Fibroblast of lung (primary cell): Measurements from ENCODE around the gene FAM13C. TPM values are rescaled to one million over a fixed set of nuclear protein-coding genes. Genes with fewer than 3 reads are reported as not detected.

Experiments
- DNase-seq, 2 donors: peaks; one replicate each; pipeline versions ENCODE4 v3.0.0 to v3.0.0-alpha.2; 2010; ENCODE audit warnings: low read depth in 2 of 2
- H2AFZ ChIP-seq: 2 replicates; pipeline ENCODE4 v1.5.1; 2012; ENCODE audit warnings: low read length, control low read depth, inconsistent platforms
- H3K27ac ChIP-seq: 2 replicates; pipeline ENCODE4 v1.5.1; 2011; ENCODE audit warnings: low read length, control low read depth; ENCODE audit not compliant: insufficient read depth
- H3K27me3 ChIP-seq: 2 replicates; pipeline ENCODE4 v1.5.1; 2011; ENCODE audit warnings: mild to moderate bottlenecking, low read length; ENCODE audit not compliant: control insufficient read depth, insufficient read depth
- H3K36me3 ChIP-seq: 2 replicates; pipeline ENCODE4 v1.5.1; 2011; ENCODE audit warnings: low read length; ENCODE audit not compliant: control insufficient read depth, insufficient read depth
- H3K4me1 ChIP-seq: 2 replicates; pipeline ENCODE4 v1.5.1; 2011; ENCODE audit warnings: low read length; ENCODE audit not compliant: control insufficient read depth, insufficient read depth; ENCODE audit errors: extremely low read depth
- H3K4me2 ChIP-seq: 2 replicates; pipeline ENCODE4 v1.5.1; 2011; ENCODE audit warnings: low read length, control low read depth; ENCODE audit not compliant: insufficient read depth; ENCODE audit errors: extremely low read depth
- H3K4me3 ChIP-seq, 4 experiments: fragments of 200-600 bp in 1 of 4; sonication (generic) in 1 of 4; replicated peaks in 1 of 4; 2 replicates each; pipeline ENCODE4 v1.5.1; 2011 to 2016; ENCODE audit warnings: low read length in 4 of 4, low read depth in 3 of 4, mild to moderate bottlenecking in 3 of 4, control low read depth in 2 of 4, inconsistent platforms in 1 of 4, mixed read lengths in 1 of 4; ENCODE audit not compliant: insufficient read depth in 1 of 4; ENCODE audit errors: control extremely low read depth in 1 of 4
- H3K79me2 ChIP-seq: 2 replicates; pipeline ENCODE4 v1.5.1; 2012; ENCODE audit warnings: mild to moderate bottlenecking, low read length, inconsistent platforms; ENCODE audit not compliant: control insufficient read depth, insufficient read depth
- H3K9ac ChIP-seq: 2 replicates; pipeline ENCODE4 v1.5.1; 2011; ENCODE audit warnings: mild to moderate bottlenecking, low read length, control low read depth; ENCODE audit not compliant: insufficient read depth
- H3K9me3 ChIP-seq: 2 replicates; pipeline ENCODE4 v1.5.1; 2012; ENCODE audit warnings: low read depth, low read length; ENCODE audit not compliant: control insufficient read depth, insufficient read depth
- H4K20me1 ChIP-seq: 2 replicates; pipeline ENCODE4 v1.5.1; 2011; ENCODE audit warnings: low read length; ENCODE audit not compliant: control insufficient read depth, insufficient read depth; ENCODE audit errors: extremely low read depth
- EZH2 ChIP-seq: IDR thresholded peaks from 2 replicates; pipeline ENCODE4 v1.5.1; 2012; ENCODE audit warnings: low read length, control low read depth, mild to moderate bottlenecking; ENCODE audit errors: missing control alignments
- polyA plus RNA-seq, 2 donors: library from polyadenylated mRNA; depleted of rRNA in 1 of 2; stranded (reverse) in 1 of 2; unstranded in 1 of 2; fragments of >200 nt; gene quantifications; 2 replicates each; pipeline ENCODE4 v1.2.1, GENCODE V29; 2011 to 2012; ENCODE audit warnings: missing spikeins in 1 of 2
- total RNA-seq: library from RNA; depleted of rRNA; stranded (reverse); fragments of >200 nt; gene quantifications from 2 replicates; pipeline ENCODE4 v1.2.1, GENCODE V29; 2014
- TF ChIP-seq, protein P1 (sequence below), 2 donors: IDR thresholded peaks in 1 of 2; conservative IDR thresholded peaks in 1 of 2; 1 replicate in 1 of 2; 2 replicates in 1 of 2; pipeline ENCODE4 v1.5.1; 2011 to 2012; ENCODE audit warnings: low read length in 2 of 2, control low read depth in 1 of 2, inconsistent platforms in 1 of 2, low read depth in 1 of 2, mild to moderate bottlenecking in 1 of 2

FAM13C gene
- total and polyA plus RNA-seq, 2 donors (not counting 1 experiment from before 2014, with no cell fraction given) = 2.8 to 5.9 TPM

DNA sequence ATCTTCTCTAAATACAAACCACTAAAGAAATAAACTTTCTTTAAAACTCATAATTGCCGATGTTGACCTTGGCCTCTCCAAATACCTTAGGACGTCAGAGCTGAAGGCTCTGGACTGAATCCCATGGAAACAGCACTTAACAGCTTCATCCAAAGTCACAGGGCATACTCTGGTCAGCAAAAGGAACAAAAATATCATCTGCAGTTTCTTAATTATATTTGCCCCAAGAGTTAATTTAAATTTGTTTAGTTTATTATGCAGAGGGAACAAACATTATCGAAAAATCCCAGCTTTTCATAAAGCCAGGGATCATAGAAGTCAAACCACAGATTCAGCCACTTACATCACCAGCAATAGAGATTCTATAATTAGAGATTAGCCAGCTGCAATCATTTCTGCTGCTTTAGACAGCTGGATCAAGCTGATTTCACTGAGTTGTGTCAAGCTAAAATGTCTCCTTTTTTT is 20.5 kb upstream of the FAM13C start:
- peak; percentile 91 to 100 for DNase-seq

DNA sequence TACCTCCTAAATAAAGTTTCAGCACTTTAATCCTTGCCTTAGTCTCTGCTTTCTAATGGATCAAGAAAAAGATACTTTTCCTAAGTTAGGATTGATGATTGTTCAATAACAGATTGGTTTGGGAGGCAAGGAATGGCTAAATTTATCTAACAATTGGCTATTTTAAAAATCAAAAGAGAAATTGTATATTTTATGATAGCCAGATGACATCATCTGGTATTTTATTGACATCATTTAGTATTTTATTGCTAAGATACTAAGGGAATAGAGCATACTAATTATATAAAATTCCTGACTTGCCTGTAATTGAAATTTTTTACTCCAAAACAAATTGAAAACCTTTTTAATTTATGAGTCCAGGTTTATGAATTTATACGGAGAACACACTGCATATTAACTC is 19.3 kb upstream of the FAM13C start:
- no peak overlapping the region for H3K4me3 ChIP-seq
- no peak overlapping the region for H2AFZ ChIP-seq
- no peaks in the 10 kb centered on the region for H3K9me3 ChIP-seq
- H4K20me1 ChIP-seq = no peaks in the 10 kb centered on the region
- TF ChIP-seq, protein P1, sequence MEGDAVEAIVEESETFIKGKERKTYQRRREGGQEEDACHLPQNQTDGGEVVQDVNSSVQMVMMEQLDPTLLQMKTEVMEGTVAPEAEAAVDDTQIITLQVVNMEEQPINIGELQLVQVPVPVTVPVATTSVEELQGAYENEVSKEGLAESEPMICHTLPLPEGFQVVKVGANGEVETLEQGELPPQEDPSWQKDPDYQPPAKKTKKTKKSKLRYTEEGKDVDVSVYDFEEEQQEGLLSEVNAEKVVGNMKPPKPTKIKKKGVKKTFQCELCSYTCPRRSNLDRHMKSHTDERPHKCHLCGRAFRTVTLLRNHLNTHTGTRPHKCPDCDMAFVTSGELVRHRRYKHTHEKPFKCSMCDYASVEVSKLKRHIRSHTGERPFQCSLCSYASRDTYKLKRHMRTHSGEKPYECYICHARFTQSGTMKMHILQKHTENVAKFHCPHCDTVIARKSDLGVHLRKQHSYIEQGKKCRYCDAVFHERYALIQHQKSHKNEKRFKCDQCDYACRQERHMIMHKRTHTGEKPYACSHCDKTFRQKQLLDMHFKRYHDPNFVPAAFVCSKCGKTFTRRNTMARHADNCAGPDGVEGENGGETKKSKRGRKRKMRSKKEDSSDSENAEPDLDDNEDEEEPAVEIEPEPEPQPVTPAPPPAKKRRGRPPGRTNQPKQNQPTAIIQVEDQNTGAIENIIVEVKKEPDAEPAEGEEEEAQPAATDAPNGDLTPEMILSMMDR (conservative IDR thresholded peaks at IDR 0.05 in 1 of 2, IDR thresholded peaks at IDR 0.05 in 1 of 2; ENCODE audit: low read depth in 1 of 2, low read length in 2 of 2) = no peak
- no peak overlapping the region for H3K9ac ChIP-seq
- no peaks in the 10 kb centered on the region for H3K27me3 ChIP-seq
- H3K4me2 ChIP-seq = no peak overlapping the region
- no peak overlapping the region for H3K27ac ChIP-seq
- no peaks in the 10 kb centered on the region for H3K79me2 ChIP-seq
- H3K4me1 ChIP-seq = peaks cover 7% of the 10 kb centered on the region
- DNase-seq = no peak
- H3K36me3 ChIP-seq = no peaks in the 10 kb centered on the region

More for the DNA sequence above, 20.5 kb upstream of the FAM13C start:
- Histone ChIP-seq H3K27ac (peak overlapping the region; percentile 56), H4K20me1 (no peaks in the 10 kb centered on the region), H3K27me3 (no peaks in the 10 kb centered on the region), H3K9ac (no peak overlapping the region), H3K4me1 (peaks cover 9% of the 10 kb centered on the region), H3K79me2 (no peaks in the 10 kb centered on the region), H3K4me2 (no peak overlapping the region), H3K36me3 (no peaks in the 10 kb centered on the region), H3K9me3 (no peaks in the 10 kb centered on the region), H2AFZ (no peak overlapping the region), H3K4me3 (no peak overlapping the region)
- no peak for TF ChIP-seq EZH2
- TF ChIP-seq, protein P1 (conservative IDR thresholded peaks at IDR 0.05 in 1 of 2, IDR thresholded peaks at IDR 0.05 in 1 of 2; ENCODE audit: low read depth in 1 of 2, low read length in 2 of 2) = no peak

DNA sequence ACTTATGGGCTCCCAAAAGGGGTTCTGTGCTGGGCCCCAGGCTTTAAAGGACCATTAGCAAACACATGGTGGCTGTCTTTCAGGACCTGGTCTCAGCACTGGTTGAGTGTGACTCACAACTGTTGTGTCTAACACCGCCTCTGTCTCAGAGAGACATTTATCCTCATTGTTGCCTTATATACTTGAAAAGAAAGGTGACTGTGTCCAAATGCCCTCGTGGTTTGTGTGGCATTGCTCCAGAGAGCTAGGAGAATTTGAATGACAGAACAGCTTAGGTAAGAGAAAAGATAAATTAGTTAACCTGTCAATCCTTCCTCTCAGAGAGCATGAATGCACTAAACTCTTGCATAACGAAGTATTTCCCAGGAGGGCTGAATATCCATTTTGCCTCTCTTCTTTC is 14.5 kb upstream of the FAM13C start:
- Histone ChIP-seq H3K27ac (no peak overlapping the region), H3K4me1 (no peaks in the 10 kb centered on the region), H3K9ac (no peak overlapping the region), H3K4me3 (no peak overlapping the region), H2AFZ (no peak overlapping the region), H3K9me3 (no peaks in the 10 kb centered on the region), H4K20me1 (no peaks in the 10 kb centered on the region), H3K36me3 (no peaks in the 10 kb centered on the region), H3K27me3 (no peaks in the 10 kb centered on the region), H3K79me2 (no peaks in the 10 kb centered on the region), H3K4me2 (no peak overlapping the region)
- no peak for TF ChIP-seq EZH2
- TF ChIP-seq, protein P1 (conservative IDR thresholded peaks at IDR 0.05 in 1 of 2, IDR thresholded peaks at IDR 0.05 in 1 of 2; ENCODE audit: low read depth in 1 of 2, low read length in 2 of 2) = no peak
- DNase-seq = peak in 1 of 2 donors; percentile 53
